HG03135 (cell line): ENCODE data around the gene ZFAND2B.

Experiments used
- ATAC-seq: cut with Tn5 transposase; IDR thresholded peaks from one replicate; pipeline ENCODE4 v1.9.1; 2021; ENCODE audit warnings: mild to moderate bottlenecking, moderate library complexity; ENCODE audit not compliant: unreplicated experiment

The ZFAND2B gene, protein sequence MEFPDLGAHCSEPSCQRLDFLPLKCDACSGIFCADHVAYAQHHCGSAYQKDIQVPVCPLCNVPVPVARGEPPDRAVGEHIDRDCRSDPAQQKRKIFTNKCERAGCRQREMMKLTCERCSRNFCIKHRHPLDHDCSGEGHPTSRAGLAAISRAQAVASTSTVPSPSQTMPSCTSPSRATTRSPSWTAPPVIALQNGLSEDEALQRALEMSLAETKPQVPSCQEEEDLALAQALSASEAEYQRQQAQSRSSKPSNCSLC

DNA sequence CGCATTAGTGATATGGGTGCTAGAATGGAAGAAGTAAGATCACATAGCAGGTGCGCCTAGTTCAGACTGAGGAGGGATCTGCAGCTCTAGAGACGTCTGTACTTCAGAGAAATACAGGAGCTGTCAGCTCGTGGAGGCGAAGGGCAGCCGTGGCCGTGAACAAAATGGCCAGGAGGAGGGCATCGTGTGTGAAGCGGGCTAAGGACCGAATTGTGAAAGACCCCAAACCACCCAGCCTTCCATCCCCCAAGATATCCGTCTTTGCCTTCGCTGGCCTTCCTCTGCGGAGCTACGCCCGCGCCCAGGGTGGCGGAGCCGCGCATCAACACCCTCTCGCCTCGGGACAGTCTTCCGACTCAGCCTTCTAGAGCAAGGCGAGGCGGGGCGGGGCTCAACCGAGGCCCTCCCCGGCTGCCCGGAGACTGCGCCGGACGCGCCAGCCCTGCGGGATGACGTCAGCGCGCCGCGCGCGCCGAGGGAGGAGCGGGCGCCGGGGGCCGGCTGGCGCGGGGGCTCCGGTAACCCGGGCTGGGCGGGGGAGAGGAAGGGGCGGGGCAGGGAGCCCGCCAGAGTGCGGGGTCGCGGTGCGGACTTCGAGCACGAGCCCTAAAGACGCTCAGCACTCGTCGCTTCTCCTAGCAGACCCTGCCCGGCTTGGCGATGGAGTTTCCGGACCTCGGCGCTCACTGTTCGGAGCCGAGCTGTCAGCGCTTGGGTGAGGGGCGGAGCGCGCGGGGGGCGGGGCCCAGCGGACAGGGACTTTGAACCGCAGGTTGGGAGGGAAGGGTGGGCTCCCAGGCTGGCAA is at the start of gene ZFAND2B:
ZFAND2B (plus strand) TSS at position 455 of the 806 bp plus-strand sequence; CDS start at position 661, 206 bp downstream.
- peak; percentile 98 for ATAC-seq

DNA sequence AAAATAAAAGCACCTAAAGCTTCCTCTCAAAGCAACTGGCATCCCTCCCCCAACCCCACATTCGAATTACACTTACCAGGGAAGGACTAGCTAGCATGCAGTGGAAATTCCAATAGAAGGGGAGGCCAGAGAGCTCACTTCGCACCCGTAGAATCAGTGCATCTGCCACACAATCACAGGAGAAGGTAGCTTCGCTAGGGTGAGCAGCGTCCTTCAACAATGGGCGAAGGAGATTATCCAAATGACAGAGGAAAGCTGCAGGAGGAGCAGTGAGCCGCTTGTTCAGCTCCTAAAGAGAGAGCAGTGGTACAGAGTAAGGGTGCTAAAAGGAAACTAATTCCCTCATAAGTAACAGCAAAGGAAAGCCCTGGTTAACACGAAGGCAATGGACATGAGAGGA is 49.2 kb upstream of the ZFAND2B start:
- no peak for ATAC-seq

DNA sequence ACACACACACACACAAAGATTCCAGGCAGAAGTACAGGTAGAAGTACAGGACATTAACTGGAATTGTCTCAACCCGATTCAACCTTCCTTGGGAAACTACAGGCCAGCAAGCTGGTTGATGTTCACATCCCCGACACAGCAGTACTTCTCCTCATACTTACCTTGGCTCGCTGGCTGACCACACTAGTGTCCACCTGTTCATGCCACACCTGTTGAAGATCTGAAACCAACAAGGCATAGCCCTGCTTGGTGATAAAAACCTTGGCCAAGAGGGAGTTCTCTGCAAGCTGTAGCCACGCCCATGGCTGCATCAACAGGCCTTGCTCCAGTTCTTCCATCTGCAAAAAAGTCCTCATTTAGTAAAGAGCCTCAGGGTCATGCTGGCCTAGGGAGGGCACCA is 48.6 kb upstream of the ZFAND2B start:
- ATAC-seq, result no peak

DNA sequence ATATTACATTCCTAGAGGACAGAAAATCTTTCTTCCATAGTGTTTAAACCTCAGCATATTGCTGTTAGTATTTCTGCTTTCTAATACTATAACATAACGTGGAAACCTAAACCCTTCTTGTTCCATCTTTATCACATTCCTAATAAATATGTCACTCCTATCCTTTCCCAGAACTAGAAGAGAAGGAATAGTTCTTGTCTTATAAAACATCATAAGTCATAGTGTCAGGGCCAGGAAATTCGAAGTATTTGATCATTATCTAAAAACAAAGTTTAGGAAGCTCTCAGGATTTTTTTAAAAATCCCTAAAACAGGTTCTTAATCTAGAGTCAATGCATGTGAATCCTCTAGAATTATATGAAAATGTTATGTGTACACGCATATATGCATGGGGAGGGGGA is 48.0 kb upstream of the ZFAND2B start:
- ATAC-seq, result no peak

DNA sequence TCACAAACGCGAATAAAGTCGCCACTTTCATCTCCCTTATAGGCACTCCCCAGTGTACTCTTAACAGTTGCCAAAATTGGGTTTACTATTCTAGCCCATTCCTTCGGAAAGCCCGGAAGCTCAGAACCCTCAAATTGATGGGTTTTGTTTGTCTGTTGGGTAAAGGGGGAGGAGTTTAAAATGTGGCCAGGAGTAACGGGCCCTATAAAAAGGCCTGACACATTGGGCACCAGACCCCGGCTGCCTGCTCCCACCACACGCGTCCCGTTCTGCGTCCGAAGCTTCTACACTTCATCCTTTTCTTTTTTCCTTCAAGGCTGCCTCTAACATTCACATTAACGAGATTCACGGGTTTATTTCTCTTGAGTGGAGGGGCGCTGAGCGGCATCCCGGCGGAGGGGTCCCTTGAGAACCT is 46.8 kb upstream of the ZFAND2B start:
- peak; percentile 0 for ATAC-seq

DNA sequence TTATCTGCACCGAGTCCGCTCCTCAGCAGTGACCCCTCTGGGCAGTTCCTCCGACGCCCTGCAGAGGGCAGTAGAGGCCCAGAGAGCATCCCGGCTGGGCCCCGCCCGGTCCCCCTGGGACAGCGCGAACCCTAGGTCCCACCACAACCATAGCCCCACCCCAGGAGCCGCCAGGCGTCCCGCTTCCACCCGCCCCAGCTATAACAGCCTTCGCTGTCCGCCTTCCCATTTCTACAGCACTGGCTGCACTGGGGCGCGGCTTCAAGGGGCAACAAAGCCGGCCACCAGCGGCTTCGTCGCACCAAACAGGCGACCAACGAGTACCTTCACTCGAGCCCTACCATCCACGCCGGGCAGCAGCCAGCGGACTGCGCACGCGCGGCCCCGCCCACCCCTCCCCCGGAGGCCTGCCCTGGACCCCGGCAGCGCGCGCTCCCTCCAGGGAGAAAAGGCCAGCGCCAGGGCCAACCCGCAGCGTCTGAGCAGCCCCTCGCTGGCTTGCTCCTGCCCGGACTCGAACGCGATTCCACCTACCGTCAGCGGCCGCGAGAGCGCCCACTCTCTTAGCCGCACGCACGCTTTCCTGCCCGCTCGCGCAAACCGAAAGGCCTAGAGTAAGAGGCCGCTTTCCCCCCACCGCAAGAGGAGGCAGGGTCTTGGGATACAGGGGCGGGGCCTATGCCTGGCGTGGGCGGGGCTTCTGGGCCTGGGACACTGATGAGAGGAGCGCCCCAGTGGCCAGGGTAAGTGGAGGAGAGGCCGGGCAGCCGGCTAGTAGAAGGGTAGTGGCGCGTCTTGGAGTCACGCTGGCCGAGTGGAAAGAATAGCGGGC is 46.2 kb upstream of the ZFAND2B start, which contains the start of gene NHEJ1:
NHEJ1 (minus strand) TSS at position 630 of the 832 bp plus-strand sequence. CDS start 2,453 bp downstream, outside the sequence.
- ATAC-seq, result peak; percentile 81

DNA sequence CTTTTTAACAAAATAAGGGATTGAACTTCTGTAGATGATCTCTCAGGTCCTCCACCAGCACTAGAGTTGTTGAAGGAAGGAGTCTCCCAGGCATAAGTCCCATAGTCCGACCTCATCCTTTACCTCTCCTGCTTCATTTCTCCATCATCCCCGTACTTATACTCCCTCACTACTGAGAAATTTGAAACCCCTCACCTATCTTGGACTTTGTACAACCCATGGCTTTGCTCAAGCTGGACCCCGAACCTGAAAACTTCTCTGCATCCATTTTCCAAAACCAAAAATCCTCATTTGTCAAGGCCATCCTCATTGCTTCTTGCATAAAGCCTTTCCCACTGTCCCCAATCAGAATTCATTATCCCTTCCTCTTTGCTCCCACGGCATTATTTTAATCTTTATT is 45.5 kb upstream of the ZFAND2B start:
- no peak for ATAC-seq

DNA sequence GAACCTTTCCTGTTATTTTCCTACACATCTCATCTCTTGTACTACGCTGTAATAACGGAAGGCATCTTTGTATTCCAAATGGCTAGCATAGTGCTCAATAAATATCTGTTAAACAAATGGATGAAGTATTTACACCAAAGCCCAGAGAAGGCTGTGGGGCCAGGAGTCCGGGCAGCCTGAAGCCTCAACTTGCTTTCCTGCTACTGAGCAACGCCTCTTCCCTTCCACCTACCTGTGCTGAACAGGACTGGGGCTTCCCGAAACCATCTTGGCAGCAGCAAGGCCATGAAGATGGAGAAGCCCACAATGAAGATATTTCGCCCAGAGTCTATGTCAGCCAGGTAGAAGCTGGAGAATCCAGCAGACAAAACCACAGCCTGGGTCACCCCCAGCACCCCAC is 43.4 kb upstream of the ZFAND2B start:
- ATAC-seq, result no peak

DNA sequence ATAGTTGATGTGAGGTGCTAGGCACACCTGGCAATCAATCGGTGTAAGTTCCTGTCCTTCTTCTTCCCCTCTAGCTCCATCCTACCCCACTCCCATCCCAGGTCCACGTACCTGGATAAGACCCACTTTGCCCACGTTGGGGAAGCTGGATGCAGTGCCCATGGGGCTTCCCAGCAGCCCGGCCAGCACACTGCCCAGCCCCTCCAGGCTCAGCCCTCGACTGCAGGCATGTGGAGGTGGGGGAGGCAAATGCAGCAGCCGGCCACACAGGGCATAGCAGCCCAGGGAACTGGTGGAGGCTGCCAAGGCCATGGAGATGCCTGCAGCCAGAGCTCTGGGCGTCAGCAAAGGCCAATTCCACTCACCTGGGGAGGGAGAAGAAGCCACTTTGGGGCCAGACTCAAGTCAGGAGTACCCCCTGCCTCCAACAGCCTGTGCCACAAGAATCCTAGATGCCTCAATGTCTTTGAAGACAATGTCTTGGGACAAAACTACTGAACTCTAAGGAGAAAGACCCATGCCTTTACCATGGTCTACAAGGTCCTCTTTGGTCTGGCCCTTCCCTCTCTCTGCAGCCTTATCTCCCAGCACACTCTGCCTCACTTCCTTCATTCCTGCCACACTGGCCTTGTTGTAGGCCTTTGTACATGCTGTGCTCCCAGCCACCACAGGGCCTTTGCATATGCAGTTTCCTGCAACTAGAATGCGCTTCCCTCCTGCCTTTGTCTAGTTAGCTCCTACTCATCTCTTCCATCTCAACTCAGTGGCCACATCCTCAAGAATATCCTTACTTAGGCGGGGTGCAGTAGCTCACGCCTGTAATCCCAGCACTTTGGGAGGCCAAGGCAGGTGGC is 41.3 kb upstream of the ZFAND2B start:
- ATAC-seq, result no peak

DNA sequence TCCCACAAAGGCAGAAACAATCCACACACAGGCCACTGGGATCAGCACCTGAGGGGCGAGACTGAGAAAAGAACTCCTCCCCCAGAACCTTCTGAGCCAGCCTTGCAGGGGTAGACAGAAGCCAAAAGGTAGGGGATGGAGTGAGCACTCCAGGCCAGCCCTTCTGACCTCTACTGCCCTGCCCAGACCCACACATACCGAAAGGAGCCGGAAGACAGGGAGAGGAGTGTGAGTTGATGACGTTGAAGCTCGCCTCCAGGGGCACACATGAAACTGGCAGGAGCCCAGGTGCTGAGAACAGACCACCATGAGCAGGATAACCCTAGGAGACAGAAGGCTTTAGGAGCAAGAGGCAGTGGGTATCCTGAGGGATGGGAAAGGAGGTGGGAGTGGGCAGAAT is 38.6 kb upstream of the ZFAND2B start:
- no peak for ATAC-seq

DNA sequence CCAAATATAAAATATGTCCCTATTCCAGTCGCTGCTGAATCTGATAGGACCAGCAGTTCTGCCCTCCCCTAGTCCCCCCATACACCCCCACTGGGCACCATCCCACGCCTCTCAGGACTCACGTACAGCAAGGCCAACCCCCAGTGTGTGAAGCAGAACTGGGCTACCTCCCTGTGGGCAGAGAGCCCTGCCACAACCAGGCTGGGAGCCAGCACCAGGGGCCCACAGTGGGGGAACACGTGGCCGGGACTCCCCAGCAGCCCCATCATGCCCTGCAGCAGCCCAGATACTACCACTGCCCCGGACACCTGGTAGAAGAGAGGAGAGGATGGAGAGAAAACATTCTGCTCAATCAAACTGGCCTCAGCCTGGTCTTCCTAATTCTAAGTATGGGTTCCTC is 38.1 kb upstream of the ZFAND2B start:
- ATAC-seq, result no peak

DNA sequence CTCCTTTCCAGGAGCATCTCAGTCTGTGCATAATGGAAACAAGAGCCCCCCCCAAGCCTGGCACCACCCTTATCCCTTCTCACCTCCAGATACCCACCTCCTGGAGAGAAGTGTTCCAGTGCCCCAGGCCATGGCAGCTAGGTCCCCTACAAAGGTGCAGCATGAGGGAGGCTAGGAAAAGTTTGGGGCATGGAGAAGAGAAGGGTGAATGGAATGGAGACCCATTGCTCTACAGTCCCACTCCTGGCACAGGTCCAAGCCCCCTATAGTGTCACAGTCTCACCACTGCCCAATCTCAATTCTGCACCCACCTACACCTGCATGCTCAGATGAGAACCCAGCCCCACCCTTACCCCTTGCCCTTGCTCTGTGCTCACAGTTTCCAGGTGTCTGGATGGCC is 37.6 kb upstream of the ZFAND2B start:
- ATAC-seq, result no peak

DNA sequence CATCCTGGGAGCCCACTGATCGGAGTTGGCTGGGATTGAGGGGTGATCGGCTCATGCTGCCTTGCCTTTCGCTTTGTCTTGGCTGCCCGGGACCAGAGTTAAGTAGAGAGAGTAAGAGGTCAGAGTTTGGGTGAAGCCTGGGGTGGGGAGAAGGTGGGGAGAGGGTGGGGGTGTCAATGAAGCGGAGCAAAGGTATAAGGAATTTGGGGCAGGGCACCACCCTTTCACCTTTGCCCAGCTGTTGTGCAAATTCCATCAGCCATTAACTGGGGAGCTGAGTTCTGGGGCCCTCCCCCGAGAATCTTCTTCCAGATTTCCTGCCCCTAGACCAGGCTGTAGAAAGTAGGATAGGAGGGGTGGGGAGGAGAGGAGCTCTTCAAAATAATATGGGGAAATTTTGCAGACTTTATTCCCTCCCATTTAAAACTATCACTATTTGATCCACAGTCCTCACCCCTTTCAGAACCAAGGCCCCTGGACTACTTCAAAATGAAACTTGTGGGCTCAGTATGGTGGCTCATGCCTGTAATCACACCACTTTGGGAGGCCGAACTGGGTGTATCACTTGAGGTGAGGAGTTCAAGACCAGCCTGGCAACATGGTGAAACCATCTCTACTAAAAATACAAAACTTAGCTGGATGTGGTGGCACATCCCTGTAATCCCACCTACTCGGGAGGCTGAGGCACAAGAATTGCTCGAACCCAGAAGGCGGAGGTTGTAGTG is 36.5 kb upstream of the ZFAND2B start, which contains the start of gene SLC23A3:
SLC23A3 (minus strand) TSS at position 100 of the 725 bp plus-strand sequence; CDS start at position 55, 45 bp downstream.
- no peak for ATAC-seq

DNA sequence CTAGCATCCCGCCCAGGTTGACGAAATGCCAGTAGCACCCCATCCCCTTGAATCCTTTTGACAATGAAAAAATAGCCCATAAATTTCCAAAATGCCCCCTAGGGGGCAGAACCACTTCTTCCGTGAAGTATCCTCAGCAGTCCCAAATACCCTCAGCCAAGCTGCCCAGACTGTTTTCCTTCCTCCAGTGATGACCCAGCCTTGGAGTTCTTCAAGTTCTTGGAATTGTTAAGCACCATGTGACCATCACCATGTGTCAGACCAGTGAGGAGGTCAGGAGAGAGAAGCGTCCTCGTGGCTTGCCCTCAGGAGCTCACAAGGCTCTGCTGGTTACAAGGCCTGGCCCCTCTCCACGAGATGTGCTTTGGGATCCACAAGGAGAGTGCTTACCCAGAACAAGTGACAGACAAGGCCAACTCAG is 35.3 kb upstream of the ZFAND2B start:
- ATAC-seq, result no peak

DNA sequence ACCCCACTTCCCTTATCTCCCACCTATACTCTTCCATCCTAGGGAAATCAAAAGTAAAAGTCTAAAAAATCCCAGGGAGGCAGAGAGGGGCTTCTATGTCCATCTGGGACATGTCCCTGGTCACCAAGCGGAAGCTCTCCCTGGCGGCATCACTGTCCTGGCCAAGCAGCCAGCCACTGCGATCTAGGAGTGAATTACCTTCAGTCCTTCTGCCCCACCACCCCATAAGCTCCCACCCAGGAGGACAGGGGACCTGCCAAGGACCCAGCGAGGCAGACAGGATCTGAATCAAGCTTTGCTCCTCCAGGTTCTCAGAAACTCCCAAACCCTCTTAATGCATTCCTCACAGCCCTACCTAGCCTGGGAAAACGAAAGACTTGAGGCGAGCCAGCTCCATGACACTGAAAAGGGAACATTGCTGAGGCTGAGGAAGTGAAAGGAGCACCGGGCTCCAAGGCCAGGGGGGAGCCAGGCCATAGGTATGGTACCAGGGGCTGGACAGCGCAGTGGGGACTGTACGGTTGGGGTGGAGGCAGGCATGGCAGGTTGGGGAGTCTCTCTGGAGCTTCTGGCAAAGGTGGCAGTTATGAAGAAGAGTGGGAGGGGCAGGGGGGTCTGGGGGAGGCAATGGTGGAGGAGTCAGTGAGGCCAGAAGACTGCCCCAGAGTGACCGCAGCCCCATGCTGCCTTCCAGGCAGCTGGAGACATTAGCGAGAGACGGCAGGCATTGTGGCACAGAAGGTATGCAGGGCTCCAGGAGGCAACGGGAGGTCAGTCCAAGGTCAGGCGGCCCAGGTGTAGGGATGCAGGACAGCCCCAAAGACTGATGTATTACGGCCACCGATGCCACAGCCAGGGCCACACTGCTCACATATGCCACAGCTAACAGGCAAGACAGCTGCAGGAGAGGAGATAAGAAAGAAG is 34.1 kb upstream of the ZFAND2B start:
- no peak for ATAC-seq

DNA sequence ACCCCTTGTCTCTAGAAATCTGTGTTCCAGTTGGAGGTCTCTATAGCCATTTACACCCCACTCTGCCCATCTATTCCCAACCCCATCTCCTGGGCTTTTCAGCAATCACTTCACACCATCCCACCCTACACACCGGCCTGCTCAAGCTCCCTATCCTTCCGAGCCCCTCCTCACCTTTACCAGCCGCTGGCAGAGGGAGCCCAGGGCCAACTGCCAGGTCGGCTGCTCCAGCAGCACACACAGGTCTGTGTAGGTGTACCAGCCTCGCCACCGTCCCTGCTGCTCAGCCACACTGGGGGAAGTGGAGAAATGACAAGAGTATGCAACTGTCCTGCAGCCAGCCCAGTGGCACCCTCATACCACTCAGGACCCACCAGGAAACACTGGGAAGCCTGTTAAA is 33.4 kb upstream of the ZFAND2B start:
- no peak for ATAC-seq

DNA sequence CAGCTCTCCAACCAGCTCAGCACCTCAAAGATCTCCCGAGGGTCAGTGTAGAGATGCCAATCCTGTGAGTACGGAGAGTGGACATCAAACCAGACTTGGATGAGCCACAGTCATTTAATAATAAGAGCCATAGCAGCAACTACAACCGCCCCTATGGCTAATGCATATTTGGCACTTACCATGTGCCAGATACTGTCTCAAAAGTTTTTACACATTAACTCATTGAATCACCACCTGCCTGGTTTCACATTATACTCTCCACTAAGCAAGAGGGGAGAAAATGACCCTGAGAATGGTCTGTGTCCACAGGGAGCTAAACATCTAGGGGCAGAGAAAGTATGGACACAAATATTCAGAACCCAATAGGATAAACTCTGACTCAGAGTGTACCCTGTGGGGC is 32.4 kb upstream of the ZFAND2B start:
- ATAC-seq, result no peak

DNA sequence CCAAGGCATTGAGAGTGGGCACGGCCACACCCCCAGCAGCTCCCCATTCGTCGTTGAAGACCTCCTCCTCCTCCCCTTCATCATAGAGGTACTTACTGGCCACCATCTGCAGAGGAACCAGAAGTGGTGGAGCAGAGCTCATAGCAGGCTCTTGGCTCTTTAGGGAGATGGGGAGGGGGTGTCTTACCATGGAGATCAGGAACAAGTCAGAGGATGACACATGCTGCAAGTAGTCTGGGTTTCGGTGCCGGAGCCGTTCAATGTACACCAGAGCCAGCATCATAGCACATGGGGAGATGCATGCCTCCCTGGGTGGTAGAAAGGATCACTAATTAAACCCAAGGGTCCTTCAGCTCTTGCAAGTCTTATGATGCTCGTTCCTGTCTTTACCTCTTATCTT is 31.8 kb upstream of the ZFAND2B start:
- ATAC-seq, result no peak

DNA sequence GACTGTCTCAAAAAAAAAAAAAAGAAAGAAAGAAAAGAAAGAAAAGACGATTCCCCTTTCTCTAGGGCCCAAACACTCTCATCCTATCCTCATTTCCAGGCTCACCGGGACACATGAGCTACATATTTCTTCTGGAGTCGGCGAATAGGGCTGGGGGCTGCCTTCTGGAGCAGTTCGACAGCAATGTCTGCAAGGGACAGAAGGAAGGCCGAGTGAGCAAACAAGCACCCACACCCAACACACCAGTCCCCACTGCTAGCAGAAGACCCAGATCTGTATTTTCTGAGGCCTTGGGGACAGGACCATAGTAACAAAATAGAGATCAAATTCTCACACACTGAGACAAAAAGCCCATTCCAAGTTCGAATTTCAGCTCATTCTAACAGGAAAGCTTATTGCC is 31.1 kb upstream of the ZFAND2B start:
- ATAC-seq, result no peak
